Calu3 (cell line): Measurements from ENCODE around the gene PHEX. TPM values are rescaled to one million over a fixed set of nuclear protein-coding genes. Genes with fewer than 3 reads are reported as not detected.

Experiments used
- BruUV-seq: library from RNA; stranded (reverse); fragments of 400-500 nt; replicated peaks from 2 replicates; lab custom pipeline; 2021; lab: Mats Ljungman, UMichigan
- CTCF ChIA-PET: fragments of 300-600 bp; sonication (Branson Sonifier 250); formaldehyde crosslinking; loops from one replicate; lab custom pipeline; 2022; ENCODE audit warnings: antibody characterized with exemption; lab: Charles Lee
- DNase-seq: peaks from one replicate; pipeline ENCODE4 v3.0.0; 2022
- H3K27ac Mint-ChIP-seq: one replicate; pipeline ENCODE4 v1.8.0; 2022; ENCODE audit warnings: mixed read lengths; ENCODE audit not compliant: unreplicated experiment
- H3K27me3 Mint-ChIP-seq: one replicate; pipeline ENCODE4 v1.8.0; 2022; ENCODE audit warnings: mixed read lengths; ENCODE audit not compliant: unreplicated experiment
- H3K36me3 Mint-ChIP-seq: one replicate; pipeline ENCODE4 v1.8.0; 2022; ENCODE audit warnings: mild to moderate bottlenecking, moderate library complexity, mixed read lengths; ENCODE audit not compliant: insufficient read depth, unreplicated experiment
- H3K4me1 Mint-ChIP-seq: one replicate; pipeline ENCODE4 v1.8.0; 2022; ENCODE audit warnings: mild to moderate bottlenecking, low read depth, mixed read lengths; ENCODE audit not compliant: unreplicated experiment
- H3K4me3 Mint-ChIP-seq: one replicate; pipeline ENCODE4 v1.8.0; 2022; ENCODE audit warnings: mild to moderate bottlenecking, low read depth, moderate library complexity, mixed read lengths; ENCODE audit not compliant: unreplicated experiment
- H3K9me3 Mint-ChIP-seq: one replicate; pipeline ENCODE4 v1.8.0; 2022; ENCODE audit warnings: low read depth, mixed read lengths; ENCODE audit not compliant: unreplicated experiment
- intact Hi-C: fragments of 100-400 bp; cut with micrococcal nuclease; formaldehyde crosslinking; loops from one replicate; pipeline ENCODE4 v1.10.0; 2022; ENCODE audit not compliant: unreplicated experiment
- total RNA-seq: library from RNA; stranded (reverse); gene quantifications from 2 replicates; pipeline ENCODE4 v1.2.3, GENCODE V29; 2022
- TF ChIP-seq, protein P1 (sequence below): fragments of 200-600 bp; IDR thresholded peaks from one replicate; pipeline ENCODE4 v1.8.0; 2022; ENCODE audit warnings: antibody characterized with exemption; ENCODE audit not compliant: unreplicated experiment

Gene PHEX
- total RNA-seq, 1 experiment from 2014 or later = 0.57 TPM

DNA sequence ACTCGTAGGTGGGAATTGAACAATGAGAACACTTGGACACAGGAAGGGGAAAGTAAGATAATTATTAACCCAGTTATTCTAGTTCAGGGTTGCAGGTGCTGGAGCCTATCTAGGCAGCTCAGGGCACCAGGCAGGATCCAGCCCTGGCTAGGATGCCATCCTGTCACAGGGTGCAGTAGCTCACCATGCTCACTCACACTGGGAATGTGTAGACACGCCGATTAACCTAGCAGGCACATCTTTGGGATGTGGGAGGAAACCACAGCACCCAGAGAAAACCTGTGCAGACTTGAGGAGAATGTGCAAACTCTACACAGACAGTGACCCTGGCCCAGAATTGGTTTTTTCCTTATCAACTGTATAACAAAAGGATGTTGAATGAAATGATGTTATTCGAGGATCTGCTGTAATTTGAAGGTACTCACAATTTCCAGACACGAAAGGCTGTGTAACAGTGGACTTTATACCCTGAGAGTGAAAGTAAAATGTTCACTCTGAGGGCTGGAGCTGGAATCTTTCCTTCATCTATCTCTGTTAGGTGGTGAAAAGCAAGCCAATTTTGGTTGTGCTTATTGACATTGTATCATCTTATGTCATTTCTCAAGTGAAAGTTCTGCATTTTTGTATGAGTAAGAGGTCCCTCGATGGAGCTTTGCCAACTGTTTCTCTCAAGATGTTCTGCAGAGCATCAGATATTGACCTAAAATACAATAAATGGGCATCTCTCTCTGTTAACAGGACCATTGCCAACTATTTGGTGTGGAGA lies 78.8 kb downstream of the PHEX start:
- CTCF ChIA-PET = interaction anchor here (0.6 kb wide), 1 partner anchor 548 kb away, joined by 3 read pairs; no protein-coding TSS in a partner anchor
- Mint-ChIP-seq H3K36me3 (no peaks in the 10 kb centered on the region), H3K4me3 (no peak overlapping the region), H3K9me3 (peaks cover 2% of the 10 kb centered on the region), H3K27ac (no peak overlapping the region), H3K4me1 (peaks cover 9% of the 10 kb centered on the region), H3K27me3 (no peaks in the 10 kb centered on the region)
- BruUV-seq = no TSS peak
- intact Hi-C loops = no loop called here
- DNase-seq = no peak
- TF ChIP-seq, protein P1, sequence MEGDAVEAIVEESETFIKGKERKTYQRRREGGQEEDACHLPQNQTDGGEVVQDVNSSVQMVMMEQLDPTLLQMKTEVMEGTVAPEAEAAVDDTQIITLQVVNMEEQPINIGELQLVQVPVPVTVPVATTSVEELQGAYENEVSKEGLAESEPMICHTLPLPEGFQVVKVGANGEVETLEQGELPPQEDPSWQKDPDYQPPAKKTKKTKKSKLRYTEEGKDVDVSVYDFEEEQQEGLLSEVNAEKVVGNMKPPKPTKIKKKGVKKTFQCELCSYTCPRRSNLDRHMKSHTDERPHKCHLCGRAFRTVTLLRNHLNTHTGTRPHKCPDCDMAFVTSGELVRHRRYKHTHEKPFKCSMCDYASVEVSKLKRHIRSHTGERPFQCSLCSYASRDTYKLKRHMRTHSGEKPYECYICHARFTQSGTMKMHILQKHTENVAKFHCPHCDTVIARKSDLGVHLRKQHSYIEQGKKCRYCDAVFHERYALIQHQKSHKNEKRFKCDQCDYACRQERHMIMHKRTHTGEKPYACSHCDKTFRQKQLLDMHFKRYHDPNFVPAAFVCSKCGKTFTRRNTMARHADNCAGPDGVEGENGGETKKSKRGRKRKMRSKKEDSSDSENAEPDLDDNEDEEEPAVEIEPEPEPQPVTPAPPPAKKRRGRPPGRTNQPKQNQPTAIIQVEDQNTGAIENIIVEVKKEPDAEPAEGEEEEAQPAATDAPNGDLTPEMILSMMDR = no peak

DNA sequence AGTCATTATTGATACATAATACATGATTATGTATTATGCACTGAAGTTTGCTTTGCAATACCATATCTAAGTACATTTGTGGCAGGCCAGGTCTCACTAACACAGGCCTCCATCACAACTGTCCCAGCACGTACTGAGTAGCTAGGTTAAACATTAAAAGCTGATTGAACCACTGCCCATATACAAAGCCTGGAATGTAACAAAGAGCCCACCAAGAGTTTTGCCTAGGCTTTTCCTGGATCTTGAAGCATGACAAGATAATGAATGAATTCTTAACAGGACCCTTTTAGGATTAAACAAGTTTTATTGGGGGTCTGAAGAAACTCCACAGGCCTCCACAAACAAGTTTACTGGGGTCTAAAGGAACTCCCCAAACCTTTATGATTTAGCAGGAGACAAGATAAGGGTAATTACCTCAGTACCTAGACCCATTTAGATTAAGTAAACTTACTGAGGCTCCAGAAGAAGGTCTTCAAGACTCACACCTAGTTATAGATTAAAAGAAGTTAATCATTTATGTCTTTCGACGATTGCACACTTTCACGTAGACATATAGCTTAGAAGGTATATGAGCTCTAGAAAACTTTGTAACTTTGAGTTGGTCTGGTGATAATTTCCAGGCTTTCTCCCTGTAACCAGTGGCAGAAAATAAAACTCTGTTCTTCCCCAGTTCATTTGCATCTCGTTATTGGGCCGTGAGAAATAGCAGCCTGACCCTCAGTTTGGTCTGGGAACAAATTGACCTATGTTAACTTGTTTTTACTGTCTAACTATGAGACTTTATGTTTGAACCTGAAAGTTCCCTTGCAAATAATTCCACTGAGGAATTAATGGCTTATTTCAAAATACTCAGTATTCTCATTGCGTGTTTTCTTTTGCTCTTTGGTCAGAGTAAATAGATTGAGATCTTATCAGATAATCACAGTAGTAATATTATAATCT lies 84.8 kb downstream of the PHEX start:
- TF ChIP-seq, protein P1 = no peak
- BruUV-seq = no TSS peak
- intact Hi-C loops = no loop called here
- no peak overlapping the region for H3K27ac Mint-ChIP-seq
- DNase-seq = no peak
- no peaks in the 10 kb centered on the region for H3K27me3 Mint-ChIP-seq
- H3K4me1 Mint-ChIP-seq = peaks cover 9% of the 10 kb centered on the region
- peaks cover 2% of the 10 kb centered on the region for H3K9me3 Mint-ChIP-seq
- CTCF ChIA-PET = interaction anchor here (0.6 to 0.8 kb wide), 3 partner anchors 12 to 19 kb away, joined by 3 read pairs; no protein-coding TSS in a partner anchor
- H3K4me3 Mint-ChIP-seq = peak overlapping the region; percentile 21
- H3K36me3 Mint-ChIP-seq = no peaks in the 10 kb centered on the region

DNA sequence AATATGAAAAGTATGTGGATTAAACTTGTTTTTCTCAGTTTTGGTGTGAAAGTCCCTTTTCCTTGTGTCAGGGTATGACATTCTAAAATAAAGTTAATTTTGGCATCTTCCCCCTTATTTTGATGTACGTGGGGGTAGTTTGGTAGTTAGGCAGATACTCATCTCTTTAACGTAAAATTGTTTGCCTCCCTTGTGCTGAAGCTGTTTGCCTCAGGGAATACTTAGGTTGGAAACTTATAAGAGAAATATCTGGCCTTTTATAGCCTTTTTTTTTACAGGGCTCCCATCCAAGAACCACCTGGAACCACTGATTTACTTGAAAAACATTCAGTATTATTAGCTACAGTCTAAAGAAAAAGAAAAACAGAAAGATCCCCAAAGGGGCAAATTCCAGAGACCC lies 85.5 kb downstream of the PHEX start:
- intact Hi-C loops = no loop called here
- peaks cover 9% of the 10 kb centered on the region for H3K4me1 Mint-ChIP-seq
- peaks cover 2% of the 10 kb centered on the region for H3K9me3 Mint-ChIP-seq
- H3K36me3 Mint-ChIP-seq = no peaks in the 10 kb centered on the region
- TF ChIP-seq, protein P1 = no peak
- no peak for DNase-seq
- no peak overlapping the region for H3K4me3 Mint-ChIP-seq
- CTCF ChIA-PET = interaction anchor here (0.6 to 0.8 kb wide), 2 partner anchors 11 to 1706 kb away, joined by 3 read pairs; no protein-coding TSS in a partner anchor
- BruUV-seq = no TSS peak
- H3K27ac Mint-ChIP-seq = no peak overlapping the region
- H3K27me3 Mint-ChIP-seq = no peaks in the 10 kb centered on the region

DNA sequence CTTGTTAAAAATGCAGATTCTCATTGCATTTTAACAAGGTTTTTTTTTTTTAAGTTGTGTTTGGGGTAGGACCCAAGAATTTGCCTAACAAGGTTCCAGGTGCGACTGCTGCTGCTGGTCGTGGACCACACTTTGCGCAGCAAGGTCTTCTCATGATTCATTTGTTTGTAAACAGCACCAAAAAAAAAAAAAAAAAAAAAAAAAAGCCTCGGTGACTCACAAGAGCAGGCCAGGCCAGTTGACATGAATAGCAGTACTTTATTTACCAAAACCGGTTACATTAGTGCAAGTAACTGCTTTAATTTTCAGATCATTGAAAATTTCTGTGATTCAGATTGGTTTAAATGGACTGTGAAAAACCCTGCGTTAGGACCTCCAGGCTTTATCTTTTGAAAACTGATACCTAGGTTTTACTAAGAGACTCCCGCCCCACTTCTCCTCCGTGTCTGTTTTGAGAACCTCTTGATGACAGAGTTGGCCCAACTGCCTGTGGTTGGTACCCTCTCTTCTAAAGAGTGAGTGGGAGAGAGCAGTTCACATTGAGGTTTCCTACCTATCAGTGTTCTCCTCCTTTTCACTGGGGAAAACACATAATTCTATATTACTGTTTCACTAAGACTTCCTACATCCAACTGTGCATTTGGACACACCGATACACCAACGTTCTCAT lies 86.2 kb downstream of the PHEX start:
- H3K27ac Mint-ChIP-seq = no peak overlapping the region
- H3K4me3 Mint-ChIP-seq = no peak overlapping the region
- CTCF ChIA-PET = interaction anchor here (0.6 kb wide), 1 partner anchor 1707 kb away, joined by 3 read pairs; no protein-coding TSS in a partner anchor
- intact Hi-C loops = no loop called here
- BruUV-seq = no TSS peak
- H3K4me1 Mint-ChIP-seq = peaks cover 9% of the 10 kb centered on the region
- peaks cover 2% of the 10 kb centered on the region for H3K9me3 Mint-ChIP-seq
- TF ChIP-seq, protein P1 = no peak
- H3K27me3 Mint-ChIP-seq = no peaks in the 10 kb centered on the region
- no peaks in the 10 kb centered on the region for H3K36me3 Mint-ChIP-seq
- DNase-seq = no peak
